ENCODE measurements around the gene CADPS. TPM values are rescaled to one million over a fixed set of nuclear protein-coding genes. Genes with fewer than 3 reads are reported as not detected.

Gene CADPS
- total RNA-seq, 1 experiment from 2014 or later, result not detected

DNA sequence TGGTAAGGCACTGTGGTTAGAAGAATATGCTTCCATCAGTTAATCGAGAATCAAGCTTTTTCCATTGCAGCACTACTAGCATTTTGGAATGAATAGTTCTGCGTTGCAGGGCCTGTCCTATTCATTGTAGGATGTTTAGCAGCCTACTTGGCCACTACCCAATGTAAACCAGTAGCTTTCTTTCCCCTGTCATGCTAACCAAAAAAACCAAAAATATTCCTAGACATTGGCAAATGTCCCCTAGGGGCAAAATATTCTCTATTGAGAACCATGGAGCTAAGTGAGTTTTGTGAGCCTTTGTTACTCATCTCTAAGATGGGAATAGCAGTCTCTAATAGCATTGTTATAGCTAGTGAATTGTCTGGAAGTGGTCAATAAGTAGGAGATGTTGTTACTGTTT is 187.2 kb downstream of the CADPS start:
- DNase-seq (ENCODE audit: low read depth), result peak; percentile 7

- no peak for DNase-seq (ENCODE audit: low read depth)
These were observed 188.5 kb downstream of the CADPS start for GRCh38 chr3:62686503-62687294.

DNA sequence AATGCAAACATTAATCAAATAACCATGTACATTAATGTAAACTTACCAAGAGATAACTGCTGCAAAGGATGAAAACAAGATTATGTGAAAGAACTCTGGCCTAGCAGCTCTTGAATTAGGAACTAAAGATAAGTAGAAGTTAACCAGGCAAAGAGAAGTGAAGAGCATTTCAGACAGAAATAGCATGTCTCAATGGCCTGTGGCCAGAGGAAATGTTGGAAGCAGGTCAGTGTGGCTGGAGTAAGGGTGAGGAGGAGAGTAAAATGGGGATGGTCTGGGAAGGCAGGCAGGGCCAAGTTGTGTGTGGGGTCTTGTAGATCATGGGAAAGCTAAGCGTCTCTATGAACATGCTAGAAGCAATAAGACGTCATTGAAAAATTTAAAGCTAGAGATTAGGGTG is 192.4 kb downstream of the CADPS start:
- DNase-seq (ENCODE audit: low read depth), result no peak

DNA sequence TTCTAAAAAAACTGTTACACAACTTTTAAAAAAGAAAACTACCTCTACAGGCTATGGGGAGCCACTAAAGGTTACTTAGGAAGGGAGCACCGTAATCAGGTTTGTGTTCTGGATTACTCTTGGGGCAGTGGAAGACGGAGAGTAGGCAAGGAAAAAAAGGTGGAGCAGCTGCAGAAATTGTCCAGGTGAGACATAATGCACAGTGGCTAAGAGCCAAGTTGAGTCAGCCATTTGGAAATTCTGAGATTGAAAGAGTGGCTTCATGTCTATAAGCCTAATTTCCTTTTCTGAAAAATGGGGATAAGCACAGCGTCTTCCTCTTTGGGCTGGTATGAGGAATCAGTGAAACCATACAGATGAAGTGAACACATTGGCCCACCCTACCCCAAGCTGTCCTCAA is 195.2 kb downstream of the CADPS start:
- DNase-seq (ENCODE audit: low read depth), result no peak

DNA sequence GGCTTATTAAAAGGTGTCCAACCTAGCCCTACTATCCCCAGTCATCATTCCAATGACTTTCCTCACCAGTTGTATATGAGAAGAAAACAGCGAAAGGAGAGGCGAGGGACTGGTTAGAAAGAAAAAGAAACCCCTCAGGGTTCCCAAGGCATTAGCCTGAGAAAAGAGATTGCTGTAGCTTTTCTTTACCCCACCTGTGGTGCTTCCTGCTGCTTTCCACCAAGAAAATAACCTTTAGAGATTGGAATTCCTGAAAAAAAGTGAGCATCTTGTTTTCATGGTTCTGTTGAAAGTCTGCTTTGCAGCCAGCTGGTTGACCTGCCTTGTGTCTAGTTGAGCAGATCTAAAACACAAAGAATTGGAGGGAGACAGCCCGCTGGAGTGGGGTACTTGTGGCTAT is 196.4 kb downstream of the CADPS start:
- DNase-seq (ENCODE audit: low read depth), result no peak

DNA sequence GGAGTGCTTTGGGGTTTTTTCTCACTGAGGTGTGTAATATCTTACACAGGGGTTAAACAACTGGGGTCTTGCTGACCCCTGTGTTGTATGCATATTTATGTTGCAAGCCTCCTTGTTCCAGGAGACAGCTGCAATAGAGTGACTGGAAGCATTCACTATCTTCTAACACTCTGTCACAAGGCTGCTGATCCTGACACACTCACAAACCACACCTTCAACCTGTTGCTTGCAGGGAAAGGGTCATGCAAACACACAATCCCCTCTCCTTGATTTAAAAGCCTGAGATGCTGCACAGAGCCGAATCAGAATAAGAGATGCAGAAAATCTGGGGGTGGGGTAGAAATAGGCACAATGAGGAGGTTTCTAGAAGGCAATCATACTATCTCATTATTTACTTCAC is 197.3 kb downstream of the CADPS start:
- no peak for DNase-seq (ENCODE audit: low read depth)

- no peak for DNase-seq (ENCODE audit: low read depth)
These were observed 198.4 kb downstream of the CADPS start for GRCh38 chr3:62676689-62677271.

DNA sequence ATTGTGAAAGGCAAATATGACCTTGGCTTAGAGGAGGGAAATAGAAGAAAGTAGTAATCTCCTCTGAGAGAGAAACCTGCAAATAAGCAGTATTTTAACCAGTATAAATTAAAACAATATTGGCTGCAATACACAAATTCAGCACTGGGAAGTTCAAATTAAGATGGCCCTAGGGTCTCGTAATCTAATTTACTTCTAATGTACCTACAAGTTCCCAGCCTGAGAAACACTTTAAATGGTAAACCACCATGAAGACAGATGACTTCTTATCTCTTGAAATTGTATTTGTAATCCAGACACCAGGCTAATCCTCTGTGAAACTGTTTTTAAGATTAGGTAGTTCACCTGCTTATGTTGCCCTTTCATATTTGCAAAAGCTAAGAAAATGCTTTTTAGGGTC is 199.7 kb downstream of the CADPS start:
- DNase-seq (ENCODE audit: low read depth), result no peak

DNA sequence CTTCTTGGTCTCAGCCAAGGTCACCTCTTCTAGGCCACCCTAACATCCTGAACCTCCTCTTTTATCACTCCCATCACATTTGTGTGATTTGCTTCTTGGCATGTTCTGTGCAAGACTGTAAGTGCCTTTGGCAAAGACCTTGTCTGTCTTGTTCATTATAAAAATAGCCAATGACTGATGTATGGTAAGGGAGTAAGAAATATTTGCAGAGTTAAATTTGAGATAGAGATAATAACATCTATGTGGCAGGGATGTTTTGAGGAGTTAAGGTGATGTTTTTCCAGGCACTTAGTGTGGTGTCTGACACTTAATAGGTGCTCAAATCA is 202.3 kb downstream of the CADPS start:
- DNase-seq (ENCODE audit: low read depth), result no peak

DNA sequence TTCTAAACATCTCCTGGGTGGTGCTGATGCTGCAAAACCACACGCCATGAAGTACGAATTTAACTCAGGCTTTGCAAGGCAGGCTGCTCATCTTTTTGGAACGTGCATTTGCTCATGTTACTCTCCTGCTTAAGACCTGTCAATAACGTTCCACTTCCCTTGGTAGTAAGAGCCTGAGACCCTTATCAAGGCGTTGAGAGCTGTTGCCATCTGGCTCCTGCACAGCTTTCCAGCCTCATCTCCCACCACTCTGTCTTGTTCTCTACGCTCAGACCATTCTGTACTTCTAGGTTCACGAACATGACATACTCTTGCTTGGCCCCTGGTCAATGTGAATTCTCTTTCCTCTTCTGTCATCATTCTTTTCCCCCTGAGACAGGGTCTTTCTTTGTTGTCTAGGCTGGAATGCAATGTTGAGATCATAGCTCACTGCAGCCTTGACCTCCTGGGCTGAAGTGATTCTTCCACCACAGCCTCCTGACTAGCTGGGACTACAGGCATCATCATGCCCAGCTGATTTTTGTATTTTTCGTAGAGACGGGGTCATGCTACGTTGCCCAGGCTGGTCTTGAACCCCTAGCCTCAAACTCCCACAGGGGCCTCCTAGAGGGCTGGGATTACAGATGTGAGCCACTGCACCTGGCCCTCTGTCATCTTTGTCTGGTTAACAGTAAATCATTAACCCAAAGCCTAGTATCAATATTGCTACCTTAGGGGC is 202.8 kb downstream of the CADPS start:
- DNase-seq (ENCODE audit: low read depth), result no peak

- DNase-seq (ENCODE audit: low read depth), result no peak
These were observed 204.9 kb downstream of the CADPS start for GRCh38 chr3:62670351-62670750.

- DNase-seq (ENCODE audit: low read depth), result no peak
These were observed 206.1 kb downstream of the CADPS start for GRCh38 chr3:62669161-62669560.

- DNase-seq (ENCODE audit: low read depth), result no peak
These were observed 207.5 kb downstream of the CADPS start for GRCh38 chr3:62667714-62668113.

DNA sequence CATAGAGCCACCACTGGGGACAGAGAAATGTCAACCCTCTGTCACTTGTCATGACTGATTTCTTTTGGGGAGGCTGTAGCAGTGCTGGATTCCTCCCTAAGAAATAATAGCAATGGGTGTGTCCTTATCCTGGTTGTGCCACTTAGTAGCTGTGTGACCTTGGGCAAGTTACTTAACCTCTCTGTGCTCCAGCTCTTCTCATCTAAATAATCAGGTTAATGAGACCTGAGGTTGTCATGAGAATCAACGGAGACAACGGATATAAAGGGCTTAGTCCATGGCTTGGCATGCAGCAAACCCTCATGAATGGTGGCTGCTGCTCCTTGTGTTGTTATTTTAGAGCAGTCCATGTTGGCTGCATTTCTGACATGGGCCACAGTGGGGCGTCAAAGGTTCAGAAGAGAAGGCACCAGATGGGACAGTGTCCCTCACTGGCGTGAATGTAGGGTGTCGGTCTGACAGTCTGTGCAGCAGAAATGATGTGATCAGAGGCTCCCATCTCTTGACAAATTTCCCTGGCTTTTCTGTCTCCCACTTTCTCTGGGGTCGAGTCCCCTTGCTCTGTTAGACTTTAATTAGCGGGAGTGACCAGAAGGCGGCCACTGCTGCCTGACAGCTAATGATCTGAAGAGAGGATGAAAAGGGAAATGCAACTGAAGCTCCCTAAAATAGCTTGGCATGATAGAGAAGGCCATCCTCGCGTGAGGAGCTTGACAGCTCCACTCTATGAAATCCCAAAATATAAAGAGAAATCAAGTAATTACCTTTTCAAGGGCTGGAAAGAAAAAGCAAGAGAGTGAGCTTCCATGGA is 209.4 kb downstream of the CADPS start:
- peak; percentile 42 for DNase-seq (ENCODE audit: low read depth)

- no peak for DNase-seq (ENCODE audit: low read depth)
These were observed 212.5 kb downstream of the CADPS start for GRCh38 chr3:62662677-62663076.

DNA sequence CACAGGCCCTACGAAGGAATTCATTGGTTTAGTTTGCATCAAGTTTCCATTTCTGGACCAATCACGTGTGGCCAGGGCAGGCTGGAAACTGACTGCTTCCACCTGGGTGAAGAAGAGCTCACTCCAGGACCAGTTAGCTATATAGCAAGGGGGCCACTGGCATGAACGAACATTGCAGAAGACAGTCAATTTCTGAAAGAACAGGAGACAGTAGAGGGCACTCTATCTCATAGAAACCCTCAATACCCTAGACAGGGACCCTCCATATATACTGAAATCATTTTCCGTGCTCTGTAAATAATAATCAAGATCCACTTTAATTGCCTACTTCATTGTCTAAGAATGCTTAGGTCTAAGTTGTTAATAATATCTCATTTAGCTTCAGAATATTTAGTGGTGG is 215.6 kb downstream of the CADPS start:
- no peak for DNase-seq (ENCODE audit: low read depth)

DNA sequence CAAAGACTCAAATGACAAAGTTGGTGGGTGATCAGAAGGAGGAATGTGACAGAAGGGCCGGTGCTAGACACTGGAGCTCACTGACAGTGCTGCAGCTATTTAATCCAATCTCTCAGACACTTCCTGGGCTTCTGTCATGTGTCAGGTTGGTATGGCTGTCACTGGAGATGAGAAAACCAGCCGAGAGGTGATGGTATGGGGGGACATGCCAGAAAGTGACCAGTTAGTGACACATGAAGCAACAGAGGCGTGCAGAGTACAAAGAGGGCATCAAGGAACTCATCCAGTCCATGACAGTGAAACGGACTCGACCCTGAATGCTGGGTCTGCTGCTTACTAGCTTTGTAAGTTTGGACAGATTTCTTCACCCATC is 219.5 kb downstream of the CADPS start:
- no peak for DNase-seq (ENCODE audit: low read depth)

GRCh38 chr3:62655056-62655690 is 220.0 kb downstream of the CADPS start:
- no peak for DNase-seq (ENCODE audit: low read depth)

GRCh38 chr3:62653796-62654195 is 221.4 kb downstream of the CADPS start:
- DNase-seq (ENCODE audit: low read depth), result no peak

- DNase-seq (ENCODE audit: low read depth), result no peak
These were observed 227.5 kb downstream of the CADPS start for GRCh38 chr3:62647711-62648110.

GRCh38 chr3:62644493-62644892 is 230.7 kb downstream of the CADPS start:
- DNase-seq (ENCODE audit: low read depth), result no peak

DNA sequence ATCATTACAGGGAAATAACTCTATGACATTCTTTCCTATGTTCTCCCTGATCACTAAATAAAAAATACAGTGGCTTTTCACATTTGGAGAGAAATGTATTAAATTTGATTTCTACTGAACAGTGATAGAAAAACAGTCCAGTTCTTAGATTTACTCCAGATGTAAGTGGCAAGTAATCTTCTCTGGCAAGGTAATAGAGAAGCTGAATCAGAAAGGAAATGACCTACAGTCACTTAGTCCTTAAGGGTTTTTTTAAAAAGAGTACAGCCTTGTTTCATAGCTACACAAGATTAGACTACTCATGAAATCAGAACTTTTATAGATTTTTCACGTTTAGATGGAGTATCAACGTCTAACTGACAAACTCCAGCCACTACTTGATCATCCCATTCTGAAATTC is 236.9 kb downstream of the CADPS start:
- DNase-seq (ENCODE audit: low read depth), result no peak

All from M059J (cell line).